NCI-H1694 (cell line): ENCODE measurements around the gene MTX3.

Experiments used
- DNase-seq: peaks from one replicate; lab custom pipeline; 2025; lab: John Stamatoyannopoulos, UW

The MTX3 gene

GRCh38 chr5:79982136-79982535, 8.9 kb downstream of the MTX3 start:
- no peak for DNase-seq

- DNase-seq, result no peak
These were observed 14.1 kb downstream of the MTX3 start for GRCh38 chr5:79976759-79977515.

GRCh38 chr5:79975422-79975821, 15.6 kb downstream of the MTX3 start:
- DNase-seq, result no peak

DNA sequence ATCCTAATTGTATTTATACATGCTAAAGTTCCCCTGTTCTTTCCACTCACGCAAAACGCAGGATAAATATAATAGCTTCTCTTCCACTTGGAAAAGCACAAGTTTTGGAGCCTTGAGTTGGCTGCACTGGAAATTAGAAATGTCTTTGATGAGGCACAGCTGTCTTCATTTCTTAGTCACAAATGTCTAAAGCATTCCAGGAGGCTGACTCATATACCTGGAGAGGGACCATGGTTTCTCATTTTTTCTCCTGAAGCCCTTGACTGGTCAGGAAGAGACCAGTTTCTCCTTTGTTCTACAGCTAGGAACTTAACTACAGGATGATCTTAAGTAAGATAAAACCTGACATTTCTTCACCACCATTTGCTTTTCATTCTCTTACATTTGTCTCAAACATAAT, 16.2 kb downstream of the MTX3 start:
- DNase-seq, result no peak

- DNase-seq, result no peak
These were observed 17.1 kb downstream of the MTX3 start for GRCh38 chr5:79973996-79974395.

GRCh38 chr5:79973511-79973910, 17.6 kb downstream of the MTX3 start:
- DNase-seq, result no peak

DNA sequence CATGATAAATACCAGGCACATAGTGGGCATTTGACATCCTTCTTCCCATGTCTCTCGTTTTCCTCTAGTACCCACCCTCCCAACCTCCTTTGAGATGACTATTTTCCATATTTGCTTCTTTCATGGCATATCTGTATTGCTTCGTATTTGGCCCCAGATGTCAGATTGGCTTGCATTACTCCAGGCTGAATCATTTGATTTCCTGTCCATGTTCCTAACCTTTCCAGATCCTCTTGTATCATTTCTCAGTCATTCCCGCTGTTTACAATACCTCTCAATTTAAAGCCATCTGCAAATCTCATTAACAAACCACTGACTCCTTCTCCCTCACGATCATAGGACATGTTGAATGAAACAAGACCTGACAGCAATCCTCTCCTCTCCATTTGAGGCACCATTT, 19.9 kb downstream of the MTX3 start:
- DNase-seq, result no peak

DNA sequence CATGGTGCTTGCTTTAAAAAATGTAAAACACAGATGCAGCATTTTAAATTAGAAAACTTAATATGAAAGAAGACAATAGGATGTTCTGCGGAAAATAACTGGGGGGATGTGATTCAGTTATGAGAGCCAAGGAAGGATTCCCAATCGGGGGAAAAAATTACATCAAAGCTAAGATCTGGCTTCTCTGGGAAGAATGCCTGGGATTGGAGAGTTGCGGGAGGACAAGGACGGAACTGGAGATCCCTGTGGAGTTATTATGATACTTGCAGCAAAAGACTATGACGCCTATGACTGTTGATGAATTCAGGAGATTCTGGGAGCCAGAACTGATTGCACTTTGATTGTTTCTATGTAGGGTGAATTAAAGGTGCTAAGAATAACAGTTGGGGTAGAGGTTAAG, 24.6 kb downstream of the MTX3 start:
- DNase-seq, result no peak

- DNase-seq, result no peak
These were observed 26.9 kb downstream of the MTX3 start for GRCh38 chr5:79964136-79964535.

DNA sequence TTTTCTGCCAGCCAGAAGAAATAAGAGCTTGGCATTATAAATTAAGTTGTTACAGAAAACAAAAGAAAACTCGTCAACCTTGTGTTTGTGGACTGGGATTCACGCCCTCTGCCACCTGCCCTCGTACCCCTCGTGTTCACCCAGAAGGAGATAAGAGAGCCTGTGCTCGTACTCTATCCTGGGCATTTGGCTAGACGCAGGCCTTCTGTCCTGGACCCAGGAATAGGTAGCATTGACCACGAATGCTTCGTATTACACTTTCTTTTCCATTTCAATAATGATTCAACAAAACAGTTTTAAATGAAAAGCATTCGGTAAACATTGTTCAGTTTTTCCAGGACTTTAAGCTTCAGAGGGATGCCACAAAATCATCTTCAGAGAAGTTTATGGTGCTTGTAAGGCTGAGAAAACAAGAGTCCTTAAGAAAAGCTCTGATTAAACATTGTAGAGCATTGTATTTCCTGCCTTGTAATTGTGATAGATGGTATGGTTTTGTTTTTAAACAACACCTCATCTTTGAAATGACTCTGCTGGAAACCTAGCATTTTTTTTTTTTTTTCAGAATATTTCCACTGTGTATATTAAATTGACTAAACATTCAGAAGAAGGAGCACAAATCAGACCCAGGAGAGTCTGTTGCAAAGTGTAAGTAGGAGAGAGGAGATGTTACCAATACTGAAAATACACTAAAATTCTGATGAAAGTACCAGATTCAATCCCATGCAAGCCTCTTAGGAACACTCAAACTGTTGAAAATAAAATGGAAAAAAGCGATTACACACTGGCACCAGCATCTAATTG, 27.6 kb downstream of the MTX3 start:
- DNase-seq, result no peak

DNA sequence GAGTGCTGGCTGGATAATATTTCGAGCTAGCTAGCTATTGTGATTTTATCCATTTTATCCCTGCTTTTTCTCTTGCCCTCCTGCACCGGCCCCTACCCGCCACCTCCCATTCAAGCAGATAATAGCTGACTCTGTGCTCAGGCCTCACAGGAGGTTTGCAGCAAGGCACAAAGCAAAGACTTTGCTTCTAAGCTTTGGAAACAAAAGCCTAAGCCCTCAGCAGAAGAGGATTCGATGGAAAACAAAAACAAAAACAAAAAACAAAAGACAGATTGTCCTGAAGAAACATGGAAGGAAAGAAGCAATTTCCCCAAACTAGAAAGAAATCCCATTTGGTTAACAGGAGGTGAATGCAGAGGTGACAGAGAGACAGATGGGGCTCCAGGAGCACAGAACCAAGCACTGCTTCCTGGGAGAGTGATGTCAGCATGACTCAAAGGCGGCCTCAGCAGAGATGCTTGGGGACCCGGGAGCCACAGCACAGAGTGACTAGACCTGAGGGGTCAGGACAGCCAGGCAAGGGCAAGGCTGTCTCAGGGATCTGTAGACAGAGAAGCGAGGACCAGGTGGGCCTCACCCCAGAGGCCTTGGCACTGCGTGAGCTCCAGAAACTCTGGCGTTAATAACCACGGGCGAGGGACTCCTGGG, 28.4 kb downstream of the MTX3 start:
- DNase-seq, result no peak

DNA sequence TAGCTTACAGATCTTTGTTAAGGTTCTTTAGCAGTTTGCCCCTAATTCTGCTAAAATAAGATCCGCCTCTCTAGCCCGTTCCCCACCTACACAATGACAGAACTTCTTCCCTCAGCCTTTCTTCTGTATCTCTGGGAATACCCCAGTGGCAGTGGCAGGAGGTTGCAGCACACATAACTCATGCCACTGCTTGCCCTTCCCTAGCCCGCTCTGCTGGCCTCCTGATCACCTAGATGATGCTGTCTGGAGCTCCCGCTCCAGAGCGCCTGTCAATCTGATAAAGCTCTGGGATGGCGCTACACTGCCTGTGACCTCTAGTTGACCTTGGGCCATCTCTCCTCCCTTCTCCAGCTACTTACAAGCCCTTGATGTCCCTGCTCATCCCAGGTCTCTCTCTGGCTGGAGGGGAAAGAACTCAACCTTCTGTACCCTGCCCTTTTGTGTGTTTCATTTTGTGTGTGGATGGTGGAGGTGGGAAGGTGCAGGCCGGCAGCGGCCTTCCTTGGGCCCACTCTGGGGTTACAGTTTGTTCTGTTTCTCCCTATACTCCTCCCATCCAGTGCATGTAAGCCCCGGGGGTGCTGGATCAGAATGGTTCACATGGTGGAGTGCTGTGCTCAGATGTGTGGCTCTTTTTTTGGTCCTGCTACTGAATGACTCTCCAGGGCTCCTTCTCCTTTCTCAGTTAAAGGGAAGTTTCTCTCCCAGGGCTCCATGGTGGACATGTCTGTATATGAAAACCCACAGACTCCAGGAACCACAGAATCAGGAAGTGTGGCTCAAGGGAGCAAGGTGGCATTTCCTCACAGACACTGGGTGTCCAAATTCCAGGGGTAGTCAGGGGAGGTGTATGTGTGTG, 29.1 kb downstream of the MTX3 start:
- no peak for DNase-seq

DNA sequence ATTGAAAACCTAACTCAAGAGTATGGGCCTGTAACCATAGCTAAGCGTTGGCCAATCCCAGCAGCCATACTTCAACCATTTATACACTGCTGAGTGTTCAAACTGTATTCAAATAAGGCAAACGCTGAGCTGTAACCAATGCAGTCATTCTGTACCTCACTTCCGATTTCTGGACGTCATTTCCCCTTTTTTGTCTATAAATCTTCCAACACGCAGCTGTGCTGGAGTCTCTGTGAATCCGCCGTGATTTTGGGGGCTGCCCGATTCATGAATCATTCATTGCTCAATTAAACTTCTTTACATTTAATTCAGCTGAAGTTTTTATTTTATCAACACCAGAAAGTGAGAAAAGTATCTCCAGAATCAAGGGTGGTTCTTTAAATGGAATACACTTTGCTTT, 31.7 kb downstream of the MTX3 start:
- no peak for DNase-seq

DNA sequence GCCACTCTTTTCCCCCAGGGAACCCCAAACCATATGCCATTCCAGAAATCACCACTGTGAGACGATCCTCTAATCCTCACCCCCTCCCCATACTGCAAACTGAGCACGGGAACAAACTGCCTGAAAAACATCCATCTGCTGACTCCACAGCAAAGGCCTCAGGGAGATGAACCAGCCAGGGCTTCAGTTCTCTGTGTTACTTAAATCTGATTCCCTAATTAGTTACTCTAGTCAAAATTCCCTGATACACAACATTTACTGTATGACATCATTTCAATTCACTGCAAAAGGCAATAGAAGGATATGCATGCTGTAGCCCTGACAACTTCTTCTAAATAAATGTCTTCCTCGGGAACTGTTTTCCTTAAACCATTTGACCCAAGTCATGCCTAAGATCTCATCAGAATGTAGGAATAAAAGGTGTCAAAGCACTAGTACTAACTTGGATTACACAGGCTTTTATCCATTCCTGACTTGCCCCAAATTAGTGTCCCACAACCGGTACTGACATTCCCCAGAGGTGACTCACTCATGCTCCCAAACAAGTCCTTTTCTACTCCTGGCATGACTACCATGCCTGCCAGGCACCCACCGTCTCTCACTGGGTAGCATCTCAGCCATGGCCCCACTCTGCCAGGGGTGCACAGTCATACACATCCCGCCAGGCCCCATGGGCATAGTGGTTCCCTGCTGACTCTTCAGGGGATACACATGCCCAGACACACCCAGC, 35.0 kb downstream of the MTX3 start:
- DNase-seq, result peak; percentile 17

- DNase-seq, result no peak
These were observed 35.6 kb downstream of the MTX3 start for GRCh38 chr5:79955356-79955895.

- no peak for DNase-seq
These were observed 36.4 kb downstream of the MTX3 start for GRCh38 chr5:79954620-79955019.

- no peak for DNase-seq
These were observed 43.5 kb downstream of the MTX3 start for GRCh38 chr5:79947567-79947966.

DNA sequence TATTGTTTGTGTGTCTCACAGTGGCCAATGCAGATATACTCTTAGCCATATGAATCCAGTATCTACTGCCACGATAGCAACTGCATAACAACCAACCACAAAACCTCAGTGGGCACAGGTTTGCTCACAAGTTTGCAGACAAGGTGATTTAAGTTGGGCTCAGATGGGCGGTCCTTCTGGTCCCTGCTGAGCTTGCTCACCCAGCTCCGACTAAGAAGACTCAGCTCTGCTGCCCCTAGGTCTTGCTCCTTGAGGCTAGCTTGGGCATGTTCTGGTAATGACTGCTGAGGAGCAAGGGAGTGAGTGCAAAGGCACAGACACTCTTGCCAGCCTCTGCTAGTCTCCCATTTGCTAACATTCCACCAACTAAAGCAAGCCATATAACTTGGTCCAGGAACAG, 52.6 kb downstream of the MTX3 start:
- DNase-seq, result no peak

- no peak for DNase-seq
These were observed 54.3 kb downstream of the MTX3 start for GRCh38 chr5:79936646-79937216.

GRCh38 chr5:79936002-79936645, 54.9 kb downstream of the MTX3 start:
- DNase-seq, result no peak
